H1 (cell line): ENCODE results near the gene UBL5. TPM values are rescaled to one million over a fixed set of nuclear protein-coding genes. Genes with fewer than 3 reads are reported as not detected.

Source experiments
- CTCF ChIA-PET: fragments of 300-600 bp; sonication (Branson Sonifier 250); formaldehyde crosslinking; loops from one replicate; lab custom pipeline; 2021; ENCODE audit not compliant: partially characterized antibody; lab: Charles Lee
- POLR2A ChIA-PET: fragments of 300-600 bp; sonication (Branson Sonifier 250); formaldehyde crosslinking; loops from one replicate; lab custom pipeline; 2021; ENCODE audit warnings: inconsistent platforms; ENCODE audit not compliant: partially characterized antibody; lab: Charles Lee
- DNase-seq, 2 experiments: peaks; one replicate each; pipeline versions ENCODE4 v3.0.0 to v3.0.0-alpha.2; 2010 to 2022; ENCODE audit warnings: low spot score in 2 of 2, low read depth in 1 of 2, mixed read lengths in 1 of 2
- FAIRE-seq: peaks from 2 replicates; lab custom pipeline; 2011; peaks lifted over from hg19 to GRCh38; lab: Jason Lieb, UNC
- H2AFZ ChIP-seq: 2 replicates; pipeline ENCODE4 v1.8.1; 2012; ENCODE audit warnings: low read length, inconsistent platforms
- H2AK5ac ChIP-seq: 2 replicates; pipeline ENCODE4 v1.6.1; 2013; ENCODE audit warnings: low read depth, low read length
- H2BK120ac ChIP-seq: replicated peaks from 2 replicates; pipeline ENCODE3; 2013; ENCODE audit warnings: low read depth, low read length, inconsistent platforms
- H2BK12ac ChIP-seq: 2 replicates; pipeline ENCODE4 v1.6.1; 2013; ENCODE audit warnings: low read depth, low read length
- H2BK15ac ChIP-seq: 2 replicates; pipeline ENCODE4 v1.6.1; 2013; ENCODE audit warnings: low read length
- H2BK20ac ChIP-seq: 2 replicates; pipeline ENCODE4 v1.6.1; 2013; ENCODE audit warnings: low read length
- H2BK5ac ChIP-seq: 2 replicates; pipeline ENCODE4 v1.6.1; 2013; ENCODE audit warnings: low read depth, low read length
- H3K14ac ChIP-seq: 2 replicates; pipeline ENCODE4 v1.6.1; 2013; ENCODE audit warnings: inconsistent platforms; ENCODE audit not compliant: insufficient read length
- H3K18ac ChIP-seq: 2 replicates; pipeline ENCODE4 v1.6.1; 2013; ENCODE audit warnings: low read length; ENCODE audit errors: extremely low read depth
- H3K23ac ChIP-seq: 2 replicates; pipeline ENCODE4 v1.6.1; 2013; ENCODE audit warnings: inconsistent platforms; ENCODE audit not compliant: insufficient read length
- H3K23me2 ChIP-seq: 2 replicates; pipeline ENCODE4 v1.6.1; 2013; ENCODE audit warnings: low read depth, low read length
- H3K27ac ChIP-seq: 2 replicates; pipeline ENCODE4 v1.6.1; 2011; ENCODE audit warnings: low read depth, low read length, inconsistent platforms
- H3K27me3 ChIP-seq, 4 experiments: replicated peaks in 1 of 4; 1 replicate in 1 of 4; 2 replicates in 3 of 4; pipeline versions ENCODE4 v1.6.1 to v1.8.1; 2011 to 2013; ENCODE audit warnings: low read length in 3 of 4, mild to moderate bottlenecking in 3 of 4, inconsistent platforms in 2 of 4, mixed read lengths in 2 of 4, moderate library complexity in 1 of 4; ENCODE audit not compliant: control insufficient read depth in 3 of 4, insufficient read depth in 3 of 4; ENCODE audit errors: extremely low read depth in 1 of 4
- H3K36me3 ChIP-seq, 4 experiments: 2 replicates each; pipeline versions ENCODE4 v1.6.1 to v1.8.1; 2011 to 2013; ENCODE audit warnings: mild to moderate bottlenecking in 4 of 4, low read length in 3 of 4, moderate library complexity in 2 of 4, control low read depth in 1 of 4, inconsistent platforms in 1 of 4; ENCODE audit not compliant: insufficient read depth in 4 of 4, control insufficient read depth in 2 of 4
- H3K4ac ChIP-seq: replicated peaks from 2 replicates; pipeline ENCODE3; 2013; ENCODE audit warnings: low read length, low read depth, mixed read lengths, inconsistent platforms; ENCODE audit not compliant: insufficient read length
- H3K4me1 ChIP-seq, 4 experiments: replicated peaks in 1 of 4; 1 replicate in 1 of 4; 2 replicates in 3 of 4; pipeline versions ENCODE4 v1.6.1 to v1.8.1; 2011 to 2013; ENCODE audit warnings: low read length in 3 of 4, inconsistent platforms in 2 of 4, mixed read lengths in 1 of 4; ENCODE audit not compliant: insufficient read depth in 4 of 4, control insufficient read depth in 3 of 4
- H3K4me2 ChIP-seq, 2 experiments: 2 replicates each; pipeline versions ENCODE4 v1.6.1 to v1.8.1; 2011 to 2013; ENCODE audit warnings: low read depth in 2 of 2, low read length in 2 of 2, control low read depth in 1 of 2, inconsistent platforms in 1 of 2, mild to moderate bottlenecking in 1 of 2; ENCODE audit not compliant: insufficient read depth in 1 of 2
- H3K4me3 ChIP-seq, 4 experiments: fragments of 200-600, 300-600 bp in 1 of 4; sonication (generic), shearing (Covaris generic), sonication (Bioruptor Twin) in 1 of 4; 2 replicates each; pipeline versions ENCODE4 v1.5.1 to v1.8.1; 2011 to 2016; ENCODE audit warnings: low read length in 4 of 4, low read depth in 3 of 4, control low read depth in 2 of 4, inconsistent platforms in 2 of 4, mild to moderate bottlenecking in 2 of 4, mixed read lengths in 1 of 4, moderate library complexity in 1 of 4; ENCODE audit not compliant: insufficient read depth in 2 of 4; ENCODE audit errors: extremely low read depth in 1 of 4
- H3K56ac ChIP-seq: replicated peaks from 2 replicates; pipeline ENCODE3; 2013; ENCODE audit warnings: low read depth, mild to moderate bottlenecking, mixed read lengths, low read length, inconsistent platforms; ENCODE audit not compliant: insufficient read length
- H3K79me1 ChIP-seq: 2 replicates; pipeline ENCODE4 v1.6.1; 2013; ENCODE audit warnings: low read depth, low read length, control low read depth
- H3K79me2 ChIP-seq, 2 experiments: 2 replicates each; pipeline versions ENCODE4 v1.6.1 to v1.8.1; 2012 to 2013; ENCODE audit warnings: low read length in 2 of 2, mild to moderate bottlenecking in 2 of 2, inconsistent platforms in 1 of 2; ENCODE audit not compliant: insufficient read depth in 2 of 2, control insufficient read depth in 1 of 2
- H3K9ac ChIP-seq, 4 experiments: replicated peaks in 1 of 4; 1 replicate in 1 of 4; 2 replicates in 3 of 4; pipeline versions ENCODE4 v1.6.1 to v1.8.1; 2011 to 2013; ENCODE audit warnings: low read depth in 3 of 4, low read length in 3 of 4, control low read depth in 2 of 4, mild to moderate bottlenecking in 2 of 4, moderate library complexity in 2 of 4, inconsistent platforms in 1 of 4; ENCODE audit errors: extremely low read depth in 1 of 4
- H3K9me3 ChIP-seq, 2 experiments: 2 replicates each; pipeline versions ENCODE4 v1.6.1 to v1.8.1; 2012 to 2013; ENCODE audit warnings: mild to moderate bottlenecking in 2 of 2, moderate library complexity in 2 of 2, control low read depth in 1 of 2, inconsistent platforms in 1 of 2, low read depth in 1 of 2, low read length in 1 of 2, mixed read lengths in 1 of 2; ENCODE audit not compliant: insufficient read depth in 2 of 2
- H4K20me1 ChIP-seq, 2 experiments: replicated peaks in 1 of 2; 2 replicates each; pipeline versions ENCODE3 to v1.8.1; 2011 to 2013; ENCODE audit warnings: inconsistent platforms in 2 of 2, low read length in 2 of 2, mild to moderate bottlenecking in 1 of 2; ENCODE audit not compliant: insufficient read depth in 2 of 2, control insufficient read depth in 1 of 2
- H4K5ac ChIP-seq: 2 replicates; pipeline ENCODE4 v1.6.1; 2013; ENCODE audit warnings: low read length, low read depth, mixed read lengths, inconsistent platforms; ENCODE audit not compliant: insufficient read length
- H4K8ac ChIP-seq: 2 replicates; pipeline ENCODE4 v1.8.0; 2013; ENCODE audit warnings: mild to moderate bottlenecking, moderate library complexity, low read length, inconsistent platforms; ENCODE audit not compliant: insufficient read depth; ENCODE audit errors: extremely low read depth
- H4K91ac ChIP-seq: replicated peaks from 2 replicates; pipeline ENCODE3; 2013; ENCODE audit warnings: low read length, mixed read lengths, inconsistent platforms; ENCODE audit not compliant: insufficient read length
- BCL11A ChIP-seq, 2 experiments: IDR thresholded peaks; one replicate each; pipeline ENCODE4 v1.6.1; 2011; ENCODE audit warnings: low read depth in 2 of 2, low read length in 2 of 2, mild to moderate bottlenecking in 2 of 2
- BRCA1 ChIP-seq: IDR thresholded peaks from 2 replicates; pipeline ENCODE4 v1.6.1; 2012; ENCODE audit warnings: low read depth, low read length, improper control_type of control experiment
- CBX8 ChIP-seq: fragments of 300-800, 300-1000 bp; sonication (generic); IDR thresholded peaks from 2 replicates; pipeline ENCODE4 v1.7.1; 2016; ENCODE audit warnings: low read depth, low read length, borderline replicate concordance
- CHD2 ChIP-seq: IDR thresholded peaks from 2 replicates; pipeline ENCODE4 v1.6.1; 2012; ENCODE audit warnings: low read length, improper control_type of control experiment
- CTBP2 ChIP-seq: IDR thresholded peaks from 2 replicates; pipeline ENCODE4 v1.7.0; 2011; ENCODE audit warnings: borderline replicate concordance, mild to moderate bottlenecking, moderate library complexity, mixed read lengths, low read length; ENCODE audit not compliant: insufficient read depth, insufficient read length
- FOSL1 ChIP-seq: IDR thresholded peaks from 2 replicates; pipeline ENCODE4 v1.6.1; 2011; ENCODE audit warnings: mild to moderate bottlenecking, low read depth, low read length, moderate library complexity; ENCODE audit not compliant: insufficient read depth
- JUND ChIP-seq: IDR thresholded peaks from 2 replicates; pipeline ENCODE4 v1.6.1; 2011; ENCODE audit warnings: mild to moderate bottlenecking, improper control_type of control experiment, low read length
- RXRA ChIP-seq: IDR thresholded peaks from 2 replicates; pipeline ENCODE4 v1.6.1; 2011; ENCODE audit warnings: low read depth, mild to moderate bottlenecking, low read length, moderate library complexity; ENCODE audit not compliant: insufficient read depth
- SP2 ChIP-seq: IDR thresholded peaks from 2 replicates; pipeline ENCODE4 v1.6.1; 2012; ENCODE audit warnings: mild to moderate bottlenecking, low read length, inconsistent platforms
- TAF1 ChIP-seq: IDR thresholded peaks from 2 replicates; pipeline ENCODE4 v1.6.1; 2011; ENCODE audit warnings: mild to moderate bottlenecking, low read depth, low read length
- TBP ChIP-seq: IDR thresholded peaks from 2 replicates; pipeline ENCODE4 v1.6.1; 2011; ENCODE audit warnings: low read depth, low read length, improper control_type of control experiment
- TEAD4 ChIP-seq: IDR thresholded peaks from 2 replicates; pipeline ENCODE4 v1.6.1; 2012; ENCODE audit warnings: low read depth, low read length, inconsistent platforms, mixed read lengths
- WGBS, 2 experiments: shearing (Covaris generic) in 1 of 2; methylation state at CpG; one replicate each; pipeline versions ENCODE4 v1.1.6 to v1.1.7; 2013 to 2015; ENCODE audit warnings: low lambda C conversion rate in 2 of 2, mixed read lengths in 2 of 2, inconsistent platforms in 1 of 2, low coverage in 1 of 2, missing lambda C conversion rate in 1 of 2; ENCODE audit not compliant: insufficient replicate concordance in 2 of 2, insufficient coverage in 1 of 2, insufficient read length in 1 of 2; ENCODE audit errors: extremely low coverage in 1 of 2, missing lambda C conversion rate in 1 of 2; 5-methylcytosine and 5-hydroxymethylcytosine counted together
- polyA plus RNA-seq, 7 experiments: library from polyadenylated mRNA; depleted of rRNA in 3 of 7; stranded (reverse) in 5 of 7; unstranded in 2 of 7; fragments of >200 nt in 5 of 7; fragments of 200-250 nt in 2 of 7; gene quantifications; 1 replicate in 5 of 7; 2 replicates in 1 of 7; 4 replicates in 1 of 7; pipeline versions ENCODE4 v1.2.1 to v1.2.3, GENCODE V29; 2011 to 2013; ENCODE audit warnings: missing spikeins in 2 of 7, mixed read lengths in 2 of 7
- total RNA-seq: library from RNA; stranded (reverse); fragmentation: NEBNext Ultra II Directional; extraction: Animal tissue kit (Norgen Biotek cat#: 25700); gene quantifications from 2 replicates; pipeline ENCODE4 v1.2.1, GENCODE V29; 2021

Gene UBL5
- total and polyA plus RNA-seq, 2 of the 8 experiments (the other 6 are each of a cell fraction or from before 2014, with no cell fraction given), result 416 to 1,209 TPM

DNA sequence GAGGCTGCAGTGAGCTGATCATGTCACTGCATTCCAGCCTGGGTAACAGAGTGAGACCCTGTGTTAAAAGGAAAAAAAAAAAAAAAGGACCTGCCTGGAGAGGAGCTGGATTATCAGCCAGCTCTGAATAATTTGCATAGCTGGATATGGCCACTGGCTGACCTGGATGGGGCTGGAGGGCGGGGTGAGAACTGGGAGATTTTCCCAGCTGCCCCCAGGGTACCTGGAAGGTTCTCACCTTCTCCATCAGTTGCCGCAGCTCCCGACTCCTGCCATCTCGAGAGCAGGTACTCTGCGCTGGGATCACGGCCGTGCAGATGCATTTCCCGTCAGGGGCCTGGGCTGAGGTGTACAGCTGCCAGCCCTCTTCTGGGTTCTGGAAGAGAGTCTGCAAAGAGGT is 32.7 kb downstream of the UBL5 start:
- Histone ChIP-seq H3K18ac (no peak overlapping the region), H4K91ac (no peak overlapping the region), H3K23ac (no peak overlapping the region), H3K14ac (no peak overlapping the region), H3K9ac (no peak overlapping the region), H4K5ac (no peak overlapping the region), H2BK20ac (no peak overlapping the region), H3K79me2 (no peaks in the 10 kb centered on the region), H3K79me1 (no peaks in the 10 kb centered on the region; the same call in 1 of the 2 replicates), H3K27me3 (no peaks in the 10 kb centered on the region), H3K4me2 (no peak overlapping the region), H3K4me1 (peaks cover 0 to 2% (median 0%) of the 10 kb centered on the region in 4 experiments; a peak in 2 of 7 replicates), H3K9me3 (no peaks in the 10 kb centered on the region), H4K8ac (no peak overlapping the region), H2AFZ (no peak overlapping the region), H4K20me1 (peaks cover 1 to 2% of the 10 kb centered on the region in 2 experiments), H3K27ac (no peak overlapping the region), H2BK5ac (no peak overlapping the region), H2BK120ac (no peak overlapping the region), H2BK12ac (no peak overlapping the region), H2AK5ac (no peak overlapping the region), H3K56ac (no peak overlapping the region), H3K4me3 (no peak overlapping the region), H3K4ac (no peak overlapping the region), H3K23me2 (no peaks in the 10 kb centered on the region), H2BK15ac (no peak overlapping the region), H3K36me3 (peaks cover 0 to 12% (median 7%) of the 10 kb centered on the region in 4 experiments; a peak in 5 of 8 replicates)
- TF ChIP-seq TAF1 (no peak), CHD2 (no peak), TBP (no peak), TEAD4 (no peak), SP2 (no peak), JUND (no peak), RXRA (no peak), CTBP2 (no peak), FOSL1 (no peak), BCL11A (IDR thresholded peaks at IDR 0.05; ENCODE audit: low read depth in 2 of 2, low read length in 2 of 2) (no peak), CBX8 (no peak), BRCA1 (no peak)
- ChIA-PET POLR2A (interaction anchor here (0.6 to 0.7 kb wide), 2 partner anchors 43 to 202 kb away, joined by 3 read pairs; no protein-coding TSS in a partner anchor), CTCF (interaction anchor here (0.8 to 2.0 kb wide), 2 partner anchors 7 to 20 kb away, joined by 3 to 6 read pairs; no protein-coding TSS in a partner anchor)
- WGBS, 2 experiments, result 94% methylated on average over 8 of the region's 8 CpGs; no CpG with 5 or more reads in 1 of the 2 experiments
- DNase-seq (no peak), FAIRE-seq (no peak)
